ENCODE measurements around the gene FUOM.
"Not testable (repeated sequence)": the region's sequence is repeated elsewhere in the genome, so short reads cannot be mapped to it uniquely, and the experiment has no call there.

Gene FUOM

DNA sequence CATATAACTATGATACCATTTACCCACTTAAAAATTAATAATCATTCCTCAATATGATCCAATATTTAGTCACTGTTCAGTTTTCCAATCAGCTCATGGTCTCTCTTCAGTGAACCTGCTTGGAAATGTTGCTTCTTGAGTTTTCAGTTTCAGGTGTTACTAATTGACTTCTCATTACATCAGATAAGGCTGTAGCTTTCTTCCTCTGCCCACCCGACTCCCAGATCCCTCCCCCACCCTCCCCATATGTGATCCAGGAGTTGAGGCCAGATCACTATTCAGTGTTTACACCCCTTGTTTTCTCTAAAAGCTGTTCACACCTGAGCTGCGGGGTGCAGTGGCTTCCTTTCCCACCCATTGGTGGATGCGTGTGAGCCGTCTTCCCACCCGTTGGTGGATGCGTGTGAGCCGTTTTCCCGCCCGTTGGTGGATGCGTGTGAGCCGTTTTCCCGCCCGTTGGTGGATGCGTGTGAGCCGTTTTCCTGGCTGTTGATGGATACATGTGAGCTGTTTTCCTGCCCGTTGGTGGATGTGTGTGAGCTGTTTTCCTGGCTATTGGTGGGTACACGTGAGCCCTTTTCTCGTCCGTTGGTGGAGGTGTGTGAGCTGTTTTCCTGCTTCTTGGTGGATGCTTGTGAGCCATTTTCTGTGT, 32.9 kb upstream of the FUOM start:
- Histone ChIP-seq H3K9ac (ENCODE audit: low read depth, low read length, poor library complexity) (no peak overlapping the region), H4K91ac (ENCODE audit: low read depth, low read length, poor library complexity) (no peak overlapping the region), H3K4ac (ENCODE audit: low read length) (no peak overlapping the region), H3K9me3 (replicated peaks in 1 of 2; ENCODE audit: control insufficient read depth in 2 of 2, insufficient read depth in 1 of 2, low read depth in 1 of 2, low read length in 2 of 2) (no peaks in the 10 kb centered on the region), H3K4me3 (ENCODE audit: low read length in 2 of 2) (peak overlapping the region in 1 of 2 donors; percentile 39), H2BK15ac (ENCODE audit: low read length) (no peak overlapping the region), H3K27me3 (ENCODE audit: control insufficient read depth in 3 of 3, insufficient read depth in 3 of 3, low read depth in 1 of 3, low read length in 3 of 3) (no peaks in the 10 kb centered on the region), H2BK5ac (ENCODE audit: low read length) (no peak overlapping the region), H3K27ac (replicated peaks; ENCODE audit: low read length) (no peak overlapping the region), H2BK12ac (ENCODE audit: low read length) (no peak overlapping the region), H3K79me1 (ENCODE audit: low read depth, low read length) (no peaks in the 10 kb centered on the region), H2BK120ac (ENCODE audit: low read depth, low read length) (no peak overlapping the region), H3K14ac (ENCODE audit: low read length) (no peak overlapping the region), H3K4me1 (ENCODE audit: control insufficient read depth in 2 of 2, insufficient read depth in 1 of 2, low read depth in 1 of 2, low read length in 2 of 2) (peaks cover 0 to 2% of the 10 kb centered on the region in 2 donors), H3K36me3 (replicated peaks in 1 of 2; ENCODE audit: control insufficient read depth in 2 of 2, insufficient read depth in 2 of 2, low read length in 2 of 2) (peaks cover 2 to 5% of the 10 kb centered on the region in 2 donors), H4K8ac (ENCODE audit: low read depth, low read length) (no peak overlapping the region), H3K4me2 (ENCODE audit: insufficient read depth, low read length, poor library complexity, severe bottlenecking) (no peak overlapping the region), H3K23ac (ENCODE audit: low read depth, low read length, poor library complexity) (peak overlapping the region; percentile 35), H3K18ac (ENCODE audit: low read length) (no peak overlapping the region), H2AFZ (ENCODE audit: low read length) (no peak overlapping the region), H2AK5ac (ENCODE audit: low read depth, low read length) (no peak overlapping the region)
- DNase-seq (ENCODE audit: low spot score): no peak
- no CpG with 5 or more reads among the region's 19 CpGs for WGBS, 2 donors (ENCODE audit: extremely low coverage in 2 of 2, insufficient read length in 2 of 2, insufficient replicate concordance in 1 of 2)

DNA sequence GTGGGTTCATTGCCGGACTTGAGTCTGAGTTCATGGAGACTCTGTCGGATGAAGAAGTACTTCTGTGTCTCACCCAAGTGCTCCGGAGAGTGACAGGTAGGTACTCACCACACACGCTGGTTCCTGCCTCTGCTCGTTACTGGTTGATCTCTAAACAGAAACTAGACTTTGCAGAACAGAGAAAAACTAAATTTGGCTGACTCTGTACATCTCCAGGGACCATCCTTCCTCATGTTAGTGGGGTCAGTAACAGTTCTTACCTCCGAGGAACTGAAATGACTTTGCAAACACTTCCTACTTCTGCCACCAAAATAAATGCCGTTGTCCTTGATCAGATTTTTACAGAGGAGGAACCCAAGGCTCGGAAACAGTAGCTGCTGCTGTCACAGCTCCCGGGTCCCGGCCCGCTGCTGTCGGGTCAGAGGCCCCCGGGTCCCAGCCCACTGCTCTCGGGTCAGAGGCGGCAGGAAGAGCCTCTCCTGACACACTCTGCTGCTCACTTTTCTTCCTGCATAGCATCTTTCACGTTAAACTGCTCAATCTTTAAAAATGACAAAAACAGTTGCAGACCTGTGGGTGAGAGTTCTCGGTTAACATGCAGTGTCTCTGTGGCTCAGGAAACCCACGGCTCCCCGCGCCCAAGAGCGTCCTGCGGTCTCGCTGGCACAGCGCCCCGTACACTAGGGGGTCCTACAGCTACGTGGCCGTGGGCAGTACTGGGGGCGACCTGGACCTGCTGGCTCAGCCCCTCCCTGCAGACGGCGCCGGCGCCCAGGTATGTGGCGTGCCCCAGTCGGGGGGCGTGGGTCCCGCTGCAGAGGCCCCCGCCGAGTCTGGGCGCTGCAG, 31.4 kb upstream of the FUOM start:
- no peaks in the 10 kb centered on the region for H3K4me1 ChIP-seq (ENCODE audit: control insufficient read depth in 2 of 2, insufficient read depth in 1 of 2, low read depth in 1 of 2, low read length in 2 of 2)
- no peak overlapping the region for H3K4me2 ChIP-seq (ENCODE audit: insufficient read depth, low read length, poor library complexity, severe bottlenecking)
- H3K79me1 ChIP-seq (ENCODE audit: low read depth, low read length): no peaks in the 10 kb centered on the region
- no CpG with 5 or more reads among the region's 39 CpGs for WGBS, 2 donors (ENCODE audit: extremely low coverage in 2 of 2, insufficient read length in 2 of 2, insufficient replicate concordance in 1 of 2)
- DNase-seq (ENCODE audit: low spot score): no peak
- H3K9me3 ChIP-seq (replicated peaks in 1 of 2; ENCODE audit: control insufficient read depth in 2 of 2, insufficient read depth in 1 of 2, low read depth in 1 of 2, low read length in 2 of 2): no peaks in the 10 kb centered on the region
- H3K27ac ChIP-seq (replicated peaks; ENCODE audit: low read length): no peak overlapping the region
- H2BK5ac ChIP-seq (ENCODE audit: low read length): no peak overlapping the region
- H3K18ac ChIP-seq (ENCODE audit: low read length): no peak overlapping the region
- no peak overlapping the region for H2BK120ac ChIP-seq (ENCODE audit: low read depth, low read length)
- H3K14ac ChIP-seq (ENCODE audit: low read length): no peak overlapping the region
- no peak overlapping the region for H3K4ac ChIP-seq (ENCODE audit: low read length)
- H3K36me3 ChIP-seq (replicated peaks in 1 of 2; ENCODE audit: control insufficient read depth in 2 of 2, insufficient read depth in 2 of 2, low read length in 2 of 2): peaks cover 0 to 2% of the 10 kb centered on the region in 2 donors
- H2AFZ ChIP-seq (ENCODE audit: low read length): no peak overlapping the region
- no peak overlapping the region for H3K9ac ChIP-seq (ENCODE audit: low read depth, low read length, poor library complexity)
- no peak overlapping the region for H2AK5ac ChIP-seq (ENCODE audit: low read depth, low read length)
- H3K23ac ChIP-seq (ENCODE audit: low read depth, low read length, poor library complexity): no peak overlapping the region
- H4K8ac ChIP-seq (ENCODE audit: low read depth, low read length): no peak overlapping the region
- H2BK15ac ChIP-seq (ENCODE audit: low read length): no peak overlapping the region
- no peak overlapping the region for H3K4me3 ChIP-seq (ENCODE audit: low read length in 2 of 2)
- no peaks in the 10 kb centered on the region for H3K27me3 ChIP-seq (ENCODE audit: control insufficient read depth in 3 of 3, insufficient read depth in 3 of 3, low read depth in 1 of 3, low read length in 3 of 3)
- no peak overlapping the region for H4K91ac ChIP-seq (ENCODE audit: low read depth, low read length, poor library complexity)
- H2BK12ac ChIP-seq (ENCODE audit: low read length): no peak overlapping the region

GRCh38 chr10:133388236-133388972, 30.6 kb upstream of the FUOM start:
- H2BK12ac ChIP-seq (ENCODE audit: low read length): no peak overlapping the region
- peaks cover 0 to 2% of the 10 kb centered on the region in 2 donors for H3K36me3 ChIP-seq (replicated peaks in 1 of 2; ENCODE audit: control insufficient read depth in 2 of 2, insufficient read depth in 2 of 2, low read length in 2 of 2)
- no peak overlapping the region for H4K8ac ChIP-seq (ENCODE audit: low read depth, low read length)
- no CpG with 5 or more reads among the region's 17 CpGs for WGBS, 2 donors (ENCODE audit: extremely low coverage in 2 of 2, insufficient read length in 2 of 2, insufficient replicate concordance in 1 of 2)
- H2AFZ ChIP-seq (ENCODE audit: low read length): peak overlapping the region; percentile 66
- no peak overlapping the region for H3K23ac ChIP-seq (ENCODE audit: low read depth, low read length, poor library complexity)
- H3K4me2 ChIP-seq (ENCODE audit: insufficient read depth, low read length, poor library complexity, severe bottlenecking): no peak overlapping the region
- no peak overlapping the region for H3K9ac ChIP-seq (ENCODE audit: low read depth, low read length, poor library complexity)
- peak overlapping the region in 1 of 2 donors; percentile 61 for H3K4me3 ChIP-seq (ENCODE audit: low read length in 2 of 2)
- H3K79me1 ChIP-seq (ENCODE audit: low read depth, low read length): no peaks in the 10 kb centered on the region
- no peak for DNase-seq (ENCODE audit: low spot score)
- H2BK15ac ChIP-seq (ENCODE audit: low read length): no peak overlapping the region
- no peak overlapping the region for H3K4ac ChIP-seq (ENCODE audit: low read length)
- no peaks in the 10 kb centered on the region for H3K27me3 ChIP-seq (ENCODE audit: control insufficient read depth in 3 of 3, insufficient read depth in 3 of 3, low read depth in 1 of 3, low read length in 3 of 3)
- no peak overlapping the region for H2AK5ac ChIP-seq (ENCODE audit: low read depth, low read length)
- no peak overlapping the region for H2BK5ac ChIP-seq (ENCODE audit: low read length)
- H3K14ac ChIP-seq (ENCODE audit: low read length): no peak overlapping the region
- no peak overlapping the region for H3K27ac ChIP-seq (replicated peaks; ENCODE audit: low read length)
- no peak overlapping the region for H4K91ac ChIP-seq (ENCODE audit: low read depth, low read length, poor library complexity)
- H2BK120ac ChIP-seq (ENCODE audit: low read depth, low read length): no peak overlapping the region
- no peak overlapping the region for H3K18ac ChIP-seq (ENCODE audit: low read length)
- H3K9me3 ChIP-seq (replicated peaks in 1 of 2; ENCODE audit: control insufficient read depth in 2 of 2, insufficient read depth in 1 of 2, low read depth in 1 of 2, low read length in 2 of 2): no peaks in the 10 kb centered on the region
- no peaks in the 10 kb centered on the region for H3K4me1 ChIP-seq (ENCODE audit: control insufficient read depth in 2 of 2, insufficient read depth in 1 of 2, low read depth in 1 of 2, low read length in 2 of 2)

GRCh38 chr10:133386951-133387350, 29.1 kb upstream of the FUOM start:
- H3K23ac ChIP-seq (ENCODE audit: low read depth, low read length, poor library complexity); H3K4me2 ChIP-seq (ENCODE audit: insufficient read depth, low read length, poor library complexity, severe bottlenecking); H3K9ac ChIP-seq (ENCODE audit: low read depth, low read length, poor library complexity); H3K27ac ChIP-seq (replicated peaks; ENCODE audit: low read length); H3K18ac ChIP-seq (ENCODE audit: low read length); H3K4ac ChIP-seq (ENCODE audit: low read length); H3K79me1 ChIP-seq (ENCODE audit: low read depth, low read length); H3K4me3 ChIP-seq (ENCODE audit: low read length in 2 of 2); H2BK15ac ChIP-seq (ENCODE audit: low read length); H4K91ac ChIP-seq (ENCODE audit: low read depth, low read length, poor library complexity); H2BK12ac ChIP-seq (ENCODE audit: low read length); H3K14ac ChIP-seq (ENCODE audit: low read length); H2AFZ ChIP-seq (ENCODE audit: low read length); H3K36me3 ChIP-seq (replicated peaks in 1 of 2; ENCODE audit: control insufficient read depth in 2 of 2, insufficient read depth in 2 of 2, low read length in 2 of 2); DNase-seq (ENCODE audit: low spot score); H3K9me3 ChIP-seq (replicated peaks in 1 of 2; ENCODE audit: control insufficient read depth in 2 of 2, insufficient read depth in 1 of 2, low read depth in 1 of 2, low read length in 2 of 2); H4K8ac ChIP-seq (ENCODE audit: low read depth, low read length); H3K4me1 ChIP-seq (ENCODE audit: control insufficient read depth in 2 of 2, insufficient read depth in 1 of 2, low read depth in 1 of 2, low read length in 2 of 2); H2AK5ac ChIP-seq (ENCODE audit: low read depth, low read length); H3K27me3 ChIP-seq (ENCODE audit: control insufficient read depth in 3 of 3, insufficient read depth in 3 of 3, low read depth in 1 of 3, low read length in 3 of 3); H2BK5ac ChIP-seq (ENCODE audit: low read length); H2BK120ac ChIP-seq (ENCODE audit: low read depth, low read length): not testable (repeated sequence)
- no CpG with 5 or more reads among the region's 4 CpGs for WGBS, 2 donors (ENCODE audit: extremely low coverage in 2 of 2, insufficient read length in 2 of 2, insufficient replicate concordance in 1 of 2)

All from neuronal stem cell (in vitro differentiated cells).